Left lobe of liver (tissue), 2 donors: ENCODE data around the gene CROT. TPM values are rescaled to one million over a fixed set of nuclear protein-coding genes. Genes with fewer than 3 reads are reported as not detected.
A peak's percentile ranks its signal among the peaks of the same experiment; 100 is the strongest.
"Not testable (repeated sequence)": the region's sequence is repeated elsewhere in the genome, so short reads cannot be mapped to it uniquely, and the experiment has no call there.

Source experiments
- ATAC-seq: fragments of 200-7000 bp; cut with Tn5 transposase; one replicate; pipeline ENCODE4 v1.9.1; 2020; ENCODE audit warnings: mild to moderate bottlenecking, moderate library complexity
- DNase-seq: peaks from one replicate; pipeline ENCODE4 v3.0.0-alpha.2; 2020; ENCODE audit warnings: low spot score
- total RNA-seq: library from RNA; stranded (reverse); gene quantifications from one replicate; pipeline ENCODE4 v1.2.1, GENCODE V29; 2021
- donor health status: DM: no; HTN: no; CAD: no; lungs with moderate emphysema.
- donor health status: DM: no; HTN: yes; CAD: no.

The CROT gene
- total RNA-seq = 14.0 TPM

- ATAC-seq (peak; percentile 97), DNase-seq (peak; percentile 98)
These were observed at the start of gene CROT for GRCh38 chr7:87345166-87345927. Gene CROT (plus strand): TSS chr7:87345664. CDS start chr7:87349069, 3,405 bp downstream.

- ATAC-seq (no peak), DNase-seq (no peak)
These were observed 44.7 kb upstream of the CROT start for GRCh38 chr7:87300756-87301155.

GRCh38 chr7:87310790-87311419 is 34.6 kb upstream of the CROT start:
- ATAC-seq (peak; percentile 50), DNase-seq (no peak)

GRCh38 chr7:87312215-87312865 is 33.1 kb upstream of the CROT start:
- DNase-seq = peak; percentile 62
- ATAC-seq = peak; percentile 100

GRCh38 chr7:87316097-87316700 is 29.3 kb upstream of the CROT start:
- no peak for DNase-seq
- no peak for ATAC-seq

- no peak for DNase-seq
- no peak for ATAC-seq
These were observed 28.5 kb upstream of the CROT start for GRCh38 chr7:87316846-87317552.

GRCh38 chr7:87317691-87318245 is 27.7 kb upstream of the CROT start:
- DNase-seq = no peak
- ATAC-seq = no peak

- ATAC-seq (peak; percentile 48), DNase-seq (no peak)
These were observed 26.7 kb upstream of the CROT start for GRCh38 chr7:87318741-87319140.

- peak; percentile 80 for ATAC-seq
- DNase-seq = not testable (repeated sequence)
These were observed 26.3 kb upstream of the CROT start for GRCh38 chr7:87319154-87319581.

- DNase-seq (no peak), ATAC-seq (no peak)
These were observed 22.6 kb upstream of the CROT start for GRCh38 chr7:87322912-87323311.

- ATAC-seq (no peak), DNase-seq (no peak)
These were observed 19.7 kb upstream of the CROT start for GRCh38 chr7:87325576-87326370.

- DNase-seq = no peak
- no peak for ATAC-seq
These were observed 17.2 kb upstream of the CROT start for GRCh38 chr7:87328281-87328680.

- ATAC-seq = no peak
- DNase-seq = no peak
These were observed 15.1 kb upstream of the CROT start for GRCh38 chr7:87330316-87330715.

- DNase-seq (no peak), ATAC-seq (no peak)
These were observed 14.5 kb upstream of the CROT start for GRCh38 chr7:87330942-87331341.

- DNase-seq = no peak
- peak; percentile 66 for ATAC-seq
These were observed 13.7 kb upstream of the CROT start for GRCh38 chr7:87331687-87332252.

GRCh38 chr7:87332321-87332720 is 13.1 kb upstream of the CROT start:
- DNase-seq = no peak
- peak; percentile 77 for ATAC-seq

GRCh38 chr7:87336136-87336535 is 9.3 kb upstream of the CROT start:
- DNase-seq (no peak), ATAC-seq (no peak)

- ATAC-seq = no peak
These were observed 8.1 kb upstream of the CROT start for GRCh38 chr7:87337331-87337730.

GRCh38 chr7:87339373-87339897 is 6.0 kb upstream of the CROT start:
- ATAC-seq (peak; percentile 98), DNase-seq (peak; percentile 69)

More at GRCh38 chr7:87337331-87337730, 8.1 kb upstream of the CROT start:
- DNase-seq = no peak
